Epithelial cell of esophagus (primary cell): ENCODE measurements around the gene TEX50.
"Not testable (repeated sequence)": the region's sequence is repeated elsewhere in the genome, so short reads cannot be mapped to it uniquely, and the experiment has no call there.

Experiments
- DNase-seq: peaks from one replicate; pipeline ENCODE4 v3.0.0; 2010; ENCODE audit warnings: low read depth
- H3K4me3 ChIP-seq: 2 replicates; pipeline ENCODE4 v1.5.1; 2011; ENCODE audit warnings: mild to moderate bottlenecking, low read length, control low read depth
- CTCF ChIP-seq: IDR thresholded peaks from 2 replicates; pipeline ENCODE4 v1.5.1; 2011; ENCODE audit warnings: low read depth, mild to moderate bottlenecking, low read length, control low read depth, inconsistent platforms; ENCODE audit not compliant: insufficient read depth; ENCODE audit errors: missing control alignments

The TEX50 gene

GRCh38 chr1:173616859-173617258 is 18.3 kb upstream of the TEX50 start:
- DNase-seq: no peak

GRCh38 chr1:173627269-173627668 is 7.9 kb upstream of the TEX50 start:
- H3K4me3 ChIP-seq: no peak overlapping the region
- DNase-seq: no peak
- no peak for TF ChIP-seq CTCF

More at GRCh38 chr1:173616859-173617258, 18.3 kb upstream of the TEX50 start:
- TF ChIP-seq CTCF: no peak
- no peak overlapping the region for H3K4me3 ChIP-seq

- no peak for TF ChIP-seq CTCF
- peak; percentile 30 for DNase-seq
- H3K4me3 ChIP-seq: no peak overlapping the region
Observed at GRCh38 chr1:173628888-173629287, 6.2 kb upstream of the TEX50 start.

GRCh38 chr1:173637236-173638042 is 2.3 kb downstream of the TEX50 start:
- not testable (repeated sequence) for H3K4me3 ChIP-seq
- peak; percentile 54 for DNase-seq

- DNase-seq: no peak
- TF ChIP-seq CTCF: no peak
- no peak overlapping the region for H3K4me3 ChIP-seq
Observed at GRCh38 chr1:173638043-173639021, 3.2 kb downstream of the TEX50 start.

- H3K4me3 ChIP-seq: no peak overlapping the region
- TF ChIP-seq CTCF: no peak
- no peak for DNase-seq
Observed at GRCh38 chr1:173639102-173639501, 4.0 kb downstream of the TEX50 start.

GRCh38 chr1:173642450-173643139 is 7.5 kb downstream of the TEX50 start:
- DNase-seq: peak; percentile 77

More at GRCh38 chr1:173642450-173643139, 7.5 kb downstream of the TEX50 start:
- H3K4me3 ChIP-seq: not testable (repeated sequence)
